Activated naive CD4-positive, alpha-beta T cell treated with anti-CD3 and anti-CD28 coated beads, Interleukin-2, amount 50 U/mL, for 16 hours (primary cell): ENCODE results near the gene TKFC.

ENCODE experiments used
- DNase-seq: peaks from one replicate; pipeline ENCODE4 v3.0.0-alpha.2; 2020

Gene TKFC

DNA sequence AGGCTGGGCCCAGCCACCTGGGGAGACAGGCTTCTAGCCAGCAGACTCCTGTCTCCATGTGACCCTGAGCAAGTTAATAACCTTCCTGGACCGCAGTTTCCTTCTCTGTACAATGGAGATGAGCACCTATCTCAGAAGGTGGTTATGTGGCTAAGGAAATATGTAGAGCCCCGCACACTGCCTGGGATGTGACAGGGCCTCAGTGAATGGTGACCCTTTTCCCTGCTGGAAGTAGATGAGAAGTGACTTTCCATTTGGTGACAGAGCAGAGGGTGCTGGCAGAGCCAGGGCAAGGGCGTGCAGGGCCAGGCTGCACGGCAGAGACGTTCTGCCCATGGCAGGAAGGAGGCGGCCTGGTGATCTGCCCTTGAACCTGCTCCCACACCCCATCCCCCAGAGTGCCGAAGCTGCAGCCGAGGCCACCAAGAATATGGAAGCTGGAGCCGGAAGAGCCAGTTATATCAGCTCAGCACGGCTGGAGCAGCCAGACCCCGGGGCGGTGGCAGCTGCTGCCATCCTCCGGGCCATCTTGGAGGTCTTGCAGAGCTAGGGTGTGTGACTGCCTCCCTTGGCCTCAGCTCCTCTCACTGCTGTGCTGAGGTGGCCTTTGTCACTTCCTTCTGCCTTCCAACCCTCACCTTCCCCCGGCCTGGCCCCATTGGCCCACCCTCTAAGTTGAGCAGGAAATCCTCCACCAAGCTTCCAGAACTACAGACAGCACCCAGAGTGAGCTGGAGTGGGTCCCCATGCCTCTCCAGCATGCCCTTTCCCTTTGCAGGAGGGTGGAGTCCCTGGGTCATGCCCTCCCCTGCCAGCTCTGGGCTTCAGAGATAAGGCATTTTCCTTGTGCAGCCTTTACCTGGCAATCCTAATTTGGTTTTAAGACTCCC lies 13.2 kb downstream of the TKFC start:
- no peak for DNase-seq

DNA sequence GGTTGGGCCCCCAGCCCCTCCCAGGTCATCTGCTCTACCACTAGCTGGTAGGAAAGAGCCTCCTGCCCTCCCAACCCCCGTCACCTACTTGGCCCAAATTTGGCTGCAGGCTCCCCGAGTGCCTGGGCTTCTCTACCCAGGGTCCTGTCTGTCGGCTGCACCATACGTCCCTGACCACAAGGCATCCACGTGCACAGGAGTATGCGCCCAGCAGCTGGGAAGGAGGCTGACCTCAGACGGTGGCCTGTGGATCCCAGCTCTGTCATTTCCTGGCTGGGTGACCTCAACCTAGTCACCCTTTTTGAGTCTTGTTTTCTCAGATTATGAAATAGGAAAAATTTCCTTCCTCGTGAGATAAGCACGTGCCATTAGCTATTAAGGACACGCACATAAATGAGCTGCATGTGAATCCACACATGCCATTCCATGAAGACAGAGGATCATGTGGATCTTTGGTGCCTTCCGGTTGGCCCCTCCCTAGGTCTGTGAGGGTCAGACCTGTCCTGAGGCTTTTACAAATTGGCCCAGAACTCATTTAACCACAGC lies 15.0 kb downstream of the TKFC start:
- DNase-seq, result no peak

DNA sequence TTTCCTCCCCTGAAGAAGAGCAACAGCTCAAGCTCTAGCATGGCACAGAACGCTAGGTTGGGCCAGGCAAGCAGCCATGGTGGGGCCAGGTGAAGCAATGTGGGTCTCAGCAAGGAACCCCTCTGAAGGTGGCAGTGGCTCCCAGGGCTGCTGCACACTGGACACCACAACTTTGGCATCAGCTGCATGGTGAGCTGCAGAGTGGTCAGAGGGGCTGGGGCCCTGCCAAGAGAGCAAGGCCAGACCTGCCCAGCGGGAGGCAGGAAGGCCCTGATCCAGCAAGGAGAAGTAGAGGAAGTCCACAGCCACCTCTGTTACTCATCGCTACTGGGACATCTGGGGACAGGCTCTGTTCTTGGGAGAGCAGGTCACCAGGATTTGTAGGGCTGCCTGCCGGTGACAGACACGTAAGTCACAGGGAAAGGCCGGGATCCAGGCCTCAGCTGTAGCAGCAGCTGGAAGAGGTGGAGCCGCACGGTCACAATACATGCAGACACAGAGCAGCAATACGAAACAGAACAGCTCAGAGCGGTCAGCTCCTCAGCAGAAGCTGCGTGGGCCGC lies 16.2 kb downstream of the TKFC start:
- DNase-seq, result no peak

DNA sequence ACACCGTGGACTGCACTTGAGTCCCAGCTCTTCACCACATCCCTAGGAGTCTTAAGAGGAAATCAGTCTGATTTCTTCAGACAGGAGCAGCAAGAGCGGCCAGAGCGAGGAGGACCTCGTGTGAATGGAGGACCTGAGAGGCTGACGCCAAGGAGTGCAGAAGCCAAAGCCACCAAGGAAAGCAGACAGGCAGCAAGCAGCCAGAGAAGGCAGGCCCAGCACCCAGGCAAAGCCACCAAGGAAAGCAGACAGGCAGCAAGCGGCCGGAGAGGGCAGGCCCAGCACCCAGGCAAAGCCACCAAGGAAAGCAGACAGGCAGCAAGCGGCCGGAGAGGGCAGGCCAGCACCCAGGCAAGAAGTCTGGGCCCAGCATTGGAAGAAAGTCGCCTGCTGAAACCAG lies 16.9 kb downstream of the TKFC start:
- no peak for DNase-seq

DNA sequence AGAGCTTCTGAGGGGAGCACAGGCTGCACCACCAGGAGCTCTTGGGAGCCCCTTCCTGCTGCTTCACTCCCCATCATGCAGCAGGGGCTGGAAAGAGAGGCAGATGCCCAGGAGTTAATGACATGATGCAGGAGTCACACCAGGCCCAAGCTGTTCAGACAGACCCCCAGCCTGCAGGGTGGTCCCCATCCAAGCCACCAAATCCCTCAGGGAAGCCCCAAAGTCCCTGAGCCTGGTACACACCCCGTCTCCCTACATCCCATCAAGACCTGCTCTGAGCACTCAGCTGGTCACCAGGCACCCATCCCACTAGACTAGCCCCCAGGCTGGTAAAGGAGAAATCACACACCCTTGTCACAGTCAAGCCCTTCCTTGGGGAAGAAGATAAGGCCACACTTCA lies 17.3 kb downstream of the TKFC start:
- no peak for DNase-seq

DNA sequence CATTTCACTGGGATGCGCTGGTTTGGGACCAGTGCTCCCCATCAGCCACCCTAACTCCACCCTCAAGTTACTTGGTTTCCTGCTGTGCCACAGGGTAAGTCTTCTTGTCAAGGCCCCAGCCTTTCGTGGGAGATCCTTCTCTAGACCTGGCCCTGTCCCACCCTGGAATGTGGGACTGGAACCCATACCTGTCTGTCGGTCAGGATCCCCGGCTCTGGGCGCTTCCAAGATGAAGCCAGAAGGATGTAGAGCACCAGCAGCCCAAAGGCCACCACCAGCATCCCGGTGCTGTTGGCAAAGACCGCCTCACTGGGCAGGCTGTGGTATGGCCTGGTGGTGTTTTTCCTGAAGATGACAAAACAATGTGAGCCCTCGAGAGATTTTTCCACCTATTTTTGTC lies 17.8 kb downstream of the TKFC start:
- no peak for DNase-seq

DNA sequence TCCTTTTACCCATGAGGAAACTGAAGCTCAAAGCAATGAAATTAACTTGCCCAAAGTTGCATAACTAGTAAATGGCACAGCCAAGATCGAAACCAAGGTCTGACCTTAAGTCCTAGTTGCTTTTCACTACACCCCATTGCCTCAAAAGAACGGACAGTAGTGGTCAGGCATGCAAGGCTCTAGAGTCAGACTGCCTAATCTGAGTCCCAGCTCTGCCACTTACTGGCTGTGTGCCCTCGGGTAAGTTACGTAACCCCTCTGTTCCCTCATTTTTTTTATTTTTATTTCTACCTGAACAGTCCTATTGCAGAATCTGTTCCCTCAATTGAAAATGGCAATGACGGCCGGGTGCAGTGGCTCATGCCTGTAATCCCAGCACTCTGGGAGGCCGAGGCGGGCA lies 19.0 kb downstream of the TKFC start:
- DNase-seq, result no peak

DNA sequence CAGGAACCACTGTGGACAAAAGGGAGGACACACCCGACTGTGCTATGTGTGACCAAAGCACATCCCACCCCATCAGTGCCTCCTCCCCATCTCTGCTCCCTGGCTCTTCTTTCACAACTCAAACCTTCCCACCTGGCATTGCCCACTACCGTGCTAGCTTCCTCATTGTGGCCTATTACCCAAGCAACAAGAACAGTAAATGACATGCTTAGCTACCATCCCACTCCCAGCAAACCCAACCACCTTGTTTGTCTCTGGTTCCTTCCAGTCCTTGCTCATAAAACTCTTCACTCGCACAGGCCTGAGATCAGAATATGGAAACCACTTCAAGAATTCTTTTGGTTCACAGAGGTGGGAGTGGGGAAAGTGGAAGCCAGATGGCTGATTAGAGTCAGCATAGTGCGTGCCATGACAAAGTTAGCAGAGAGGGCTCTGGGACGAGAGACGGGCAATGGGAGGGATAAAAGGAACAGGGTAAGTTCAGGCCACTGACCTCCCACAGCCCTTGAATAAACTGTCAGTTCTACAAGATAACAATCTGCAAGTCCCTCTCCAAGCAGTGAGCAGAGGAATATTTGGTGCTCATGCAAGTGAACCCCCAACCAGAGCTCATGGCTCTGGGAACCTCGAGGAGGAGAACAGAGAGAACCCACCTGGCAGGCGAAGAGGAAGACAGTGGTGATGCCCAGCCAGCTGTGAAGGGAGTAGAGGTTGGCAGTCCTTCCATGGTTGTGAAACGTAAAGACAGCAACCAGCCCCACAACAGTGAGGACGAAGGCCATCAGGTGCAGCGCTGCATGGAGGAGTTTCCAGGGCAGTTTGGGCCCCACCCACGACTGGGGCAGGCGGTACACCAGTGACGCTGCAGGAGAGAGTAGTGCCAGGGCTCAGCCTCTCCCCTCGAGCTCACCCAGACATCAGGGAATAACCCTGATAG lies 20.4 kb downstream of the TKFC start:
- DNase-seq, result no peak

DNA sequence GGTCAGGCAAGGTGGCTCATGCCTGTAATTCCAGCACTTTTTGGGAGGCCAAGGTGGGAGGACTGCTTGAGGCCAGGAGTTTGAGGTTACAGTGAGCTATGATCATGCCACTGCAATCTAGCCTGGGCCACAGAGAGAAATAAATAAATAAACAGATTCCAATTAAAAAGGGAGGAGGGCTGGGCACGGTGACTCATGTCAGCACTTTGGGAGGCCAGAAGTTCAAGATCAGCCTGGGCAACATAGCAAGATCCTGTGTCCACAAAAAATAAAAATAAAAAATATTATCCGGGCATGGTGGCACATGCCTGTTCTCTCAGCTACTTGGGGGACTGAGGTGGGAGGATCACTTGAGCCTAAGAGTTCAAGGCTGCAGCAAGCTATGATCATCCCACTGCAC lies 21.2 kb downstream of the TKFC start:
- no peak for DNase-seq

DNA sequence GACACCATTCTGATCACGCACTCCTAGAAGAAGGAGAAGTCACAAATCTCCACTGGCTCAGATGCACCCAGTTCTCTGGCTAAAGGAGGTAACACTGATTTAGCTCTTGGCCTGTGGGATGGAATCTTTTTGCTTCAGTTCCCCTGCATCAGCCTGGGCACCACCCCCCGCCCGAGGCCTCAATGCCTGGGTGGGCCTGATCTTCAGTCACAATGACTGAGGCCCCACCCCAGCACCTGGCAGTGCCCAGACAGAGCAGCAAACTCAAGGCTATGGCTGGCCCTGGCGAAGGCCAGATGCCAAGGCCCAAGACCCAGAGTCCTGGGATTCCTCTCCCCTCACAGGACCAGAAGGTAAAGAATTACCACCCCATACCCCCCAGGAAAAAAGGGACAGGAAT lies 23.7 kb downstream of the TKFC start:
- no peak for DNase-seq

DNA sequence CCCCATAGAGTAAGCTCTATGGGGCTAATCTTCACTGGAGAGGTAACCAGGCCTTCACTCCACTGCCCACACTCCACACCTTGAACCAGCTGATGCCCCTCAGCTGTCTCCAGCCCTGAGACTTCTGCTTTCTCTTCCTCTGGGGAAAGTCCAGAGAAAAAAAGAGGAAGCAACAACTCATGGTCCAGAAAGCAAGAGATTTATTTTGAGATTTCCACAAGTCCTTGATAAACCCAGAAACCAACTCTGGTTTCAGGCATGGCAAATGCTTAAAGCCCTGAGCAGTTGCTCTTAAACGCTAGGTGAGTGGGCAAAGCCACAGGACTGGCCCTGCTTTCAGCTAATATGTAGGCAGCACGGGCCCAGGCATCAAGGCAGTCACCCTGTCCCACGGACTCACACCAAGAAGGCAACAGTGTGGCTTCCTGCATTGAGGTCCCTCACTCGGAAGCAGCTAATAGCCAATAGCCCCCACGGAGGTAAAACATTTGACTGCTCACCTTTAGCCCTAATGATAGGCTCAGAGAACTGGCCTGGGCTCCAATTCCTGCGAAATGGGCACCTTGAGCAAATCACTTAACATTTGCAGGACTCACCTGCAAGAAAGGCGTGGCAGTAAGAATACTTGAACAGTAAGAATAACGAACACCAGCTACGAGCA lies 24.3 kb downstream of the TKFC start:
- DNase-seq, result no peak

DNA sequence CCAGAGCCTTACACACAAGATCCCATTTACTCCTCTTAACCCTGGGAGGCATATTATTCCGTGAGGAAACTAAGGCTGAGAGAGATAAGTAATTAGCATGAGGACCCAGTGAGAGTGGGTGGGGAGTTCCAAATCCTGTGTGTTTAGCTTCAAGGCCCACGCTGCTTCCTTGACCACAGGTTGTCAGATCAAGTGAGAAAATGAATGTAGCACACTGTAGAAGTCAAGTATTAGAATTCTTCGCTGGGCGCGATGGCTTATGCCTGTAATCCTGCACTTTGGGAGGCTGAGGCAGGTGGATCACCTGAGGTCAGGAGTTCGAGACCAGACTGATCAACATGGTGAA lies 24.8 kb downstream of the TKFC start:
- DNase-seq, result no peak

DNA sequence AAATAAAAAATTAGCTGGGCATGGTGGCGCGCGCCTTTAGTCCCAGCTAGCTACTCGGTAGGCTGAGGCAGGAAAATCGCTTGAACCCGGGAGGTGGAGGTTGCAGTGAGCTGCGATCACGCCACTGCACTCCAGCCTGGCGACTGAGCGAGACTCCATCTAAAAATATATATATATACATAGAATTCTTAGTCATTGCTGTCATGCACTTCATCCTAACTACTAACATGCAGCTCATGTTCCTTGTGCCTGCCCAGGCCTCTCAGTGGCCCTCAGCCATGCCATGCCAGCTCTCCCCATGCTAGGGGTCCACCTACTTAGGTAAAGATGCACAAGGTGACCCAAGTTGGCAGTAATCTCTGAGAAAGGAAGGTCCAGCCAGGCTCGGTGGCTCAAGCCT lies 25.5 kb downstream of the TKFC start:
- no peak for DNase-seq

DNA sequence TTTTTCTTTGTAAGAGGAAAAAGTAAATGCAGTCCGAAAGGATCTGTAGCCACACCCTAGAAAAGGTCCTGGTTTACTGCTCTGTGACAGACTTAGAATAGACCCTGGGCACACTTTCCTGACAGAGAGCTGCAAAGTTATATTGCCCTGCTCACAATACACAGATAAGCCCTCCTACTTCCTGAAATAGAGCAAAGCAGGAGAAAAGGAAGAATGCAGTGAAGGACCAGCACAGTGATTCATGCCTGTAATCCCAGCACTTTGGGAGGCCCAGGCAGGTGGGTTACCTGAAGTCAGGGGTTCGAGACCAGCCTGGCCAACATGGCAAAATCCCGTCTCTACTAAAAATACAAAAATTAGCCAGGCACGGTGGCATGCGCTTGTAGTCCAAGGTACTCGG lies 26.5 kb downstream of the TKFC start:
- DNase-seq, result no peak

DNA sequence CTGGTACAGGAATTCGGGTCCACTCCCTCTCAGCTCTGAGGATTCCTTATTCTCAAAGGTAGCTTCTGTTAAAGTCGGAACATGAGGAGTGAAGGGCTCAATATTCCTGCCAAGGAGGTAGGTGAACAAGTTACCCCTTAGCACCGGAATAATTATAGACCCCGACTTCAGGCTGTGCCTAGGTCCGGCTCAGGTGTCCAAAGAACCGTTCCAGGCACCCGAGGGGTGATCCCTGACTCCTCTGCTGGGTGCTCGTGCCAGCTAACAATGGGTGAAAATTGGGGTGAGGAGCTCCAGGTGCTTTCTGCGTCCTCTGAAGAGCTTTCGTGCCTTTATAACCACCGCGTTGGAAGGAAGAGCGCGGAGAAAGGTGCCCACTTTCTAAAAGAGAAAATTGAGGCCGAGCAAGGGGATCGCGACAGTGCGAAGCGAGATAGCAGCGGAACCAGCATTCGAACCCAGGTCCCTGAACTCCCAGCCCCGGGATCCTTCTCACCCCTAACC lies 28.3 kb downstream of the TKFC start:
- DNase-seq, result no peak

DNA sequence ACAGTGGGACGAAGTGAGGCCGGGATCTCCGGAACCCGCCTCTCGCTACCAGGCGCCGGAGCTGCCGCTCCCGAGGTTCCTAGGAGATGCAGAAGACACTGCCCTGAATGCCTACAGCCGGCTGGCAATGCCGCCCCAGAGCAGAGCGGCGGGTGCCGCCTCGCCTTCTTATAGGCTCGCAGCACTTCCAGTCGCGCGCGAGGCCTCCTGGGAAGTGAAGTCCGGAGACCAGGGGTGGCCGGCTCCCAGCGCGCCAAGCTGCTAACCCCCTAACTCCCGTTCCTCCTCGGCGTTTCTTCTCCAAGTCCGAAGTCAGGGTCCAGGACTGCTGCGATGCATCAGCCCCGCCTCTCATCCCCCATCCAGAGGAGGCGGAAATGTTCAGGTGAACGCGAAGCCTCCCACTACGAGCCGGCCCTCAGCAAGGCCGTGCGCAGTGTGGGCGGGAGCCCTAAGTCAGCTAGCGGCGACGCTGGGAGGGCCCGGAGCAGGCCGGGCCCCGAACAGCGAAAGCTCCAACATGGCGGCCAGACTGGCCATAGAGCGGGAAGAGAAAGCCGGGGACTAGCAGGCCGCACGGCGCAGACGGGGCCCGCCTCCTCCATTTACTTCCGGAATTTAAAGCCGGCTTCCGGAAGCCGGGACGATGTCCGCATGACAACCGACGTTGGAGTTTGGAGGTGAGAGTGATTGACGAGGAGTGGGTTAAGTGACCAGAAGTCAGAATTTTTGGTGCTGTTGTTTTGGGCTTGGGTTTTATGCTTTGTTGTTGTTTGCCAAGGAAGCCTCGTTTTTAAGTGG lies 28.9 kb downstream of the TKFC start, which contains the start of the genes CYB561A3 and TMEM138:
TSS of gene CYB561A3 (minus strand) at position 142 of the 801 bp plus-strand sequence. CDS start 5,169 bp downstream, outside the sequence.
TSS of gene TMEM138 (plus strand) at position 634 of the 801 bp plus-strand sequence. CDS start 2,017 bp downstream, outside the sequence.
- DNase-seq, result peak; percentile 90

DNA sequence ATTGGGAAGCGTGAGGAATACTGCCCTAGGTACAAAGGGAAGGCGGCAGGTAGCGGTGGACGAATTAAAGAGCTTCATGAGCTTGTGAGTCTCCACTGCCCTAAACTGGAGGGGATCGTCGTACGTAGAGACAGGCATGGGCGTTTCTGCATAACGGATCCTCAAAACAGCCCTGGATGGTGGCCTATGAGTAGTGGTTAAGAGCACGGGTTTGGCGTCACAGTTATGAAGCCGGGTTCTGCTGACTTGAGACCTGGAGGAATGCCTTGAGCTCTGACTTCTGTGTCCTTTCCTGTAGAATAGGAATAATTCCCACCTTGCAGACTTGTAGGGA lies 29.5 kb downstream of the TKFC start:
- DNase-seq, result peak; percentile 32

DNA sequence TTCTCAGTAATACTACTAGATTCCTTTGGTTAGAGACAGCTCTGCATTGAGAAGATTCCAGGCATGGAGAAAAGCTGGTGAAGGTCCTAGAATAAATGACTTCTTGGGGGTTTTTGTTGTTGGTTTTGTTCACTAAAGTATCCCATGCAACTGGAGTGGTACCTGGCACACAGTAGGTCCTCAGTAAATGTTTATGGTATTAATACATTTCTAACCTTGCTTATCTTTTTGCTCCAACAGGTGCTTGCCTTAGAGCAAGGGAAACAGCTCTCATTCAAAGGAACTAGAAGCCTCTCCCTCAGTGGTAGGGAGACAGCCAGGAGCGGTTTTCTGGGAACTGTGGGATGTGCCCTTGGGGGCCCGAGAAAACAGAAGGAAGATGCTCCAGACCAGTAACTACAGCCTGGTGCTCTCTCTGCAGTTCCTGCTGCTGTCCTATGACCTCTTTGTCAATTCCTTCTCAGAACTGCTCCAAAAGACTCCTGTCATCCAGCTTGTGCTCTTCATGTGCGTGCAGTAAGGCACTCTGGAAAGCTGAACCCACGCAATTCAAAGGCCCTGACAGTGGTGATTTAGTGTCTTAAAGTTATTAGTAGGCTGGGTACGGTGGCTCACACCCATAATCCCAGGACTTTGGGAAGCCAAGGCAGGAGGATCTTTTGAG lies 31.1 kb downstream of the TKFC start:
- DNase-seq, result no peak

DNA sequence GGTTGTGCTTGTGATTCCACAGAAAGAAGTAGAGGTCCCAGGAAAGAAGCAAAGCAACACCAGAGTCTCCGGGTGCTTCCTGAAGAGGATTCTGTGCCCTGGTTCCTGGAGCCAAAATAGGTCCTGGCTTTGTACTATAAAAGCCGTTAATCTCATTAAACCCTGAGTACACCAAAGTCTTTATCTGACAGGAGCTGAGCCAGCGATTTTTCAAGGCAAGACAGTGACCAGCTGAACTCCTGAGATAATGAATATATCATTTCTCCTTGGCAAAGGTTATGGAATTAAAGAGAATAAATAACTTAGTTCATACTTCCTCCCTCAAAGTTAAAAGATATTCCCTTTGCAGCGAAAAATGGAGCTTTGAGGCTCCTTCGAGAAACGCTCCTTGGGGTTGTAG lies 34.4 kb downstream of the TKFC start:
- DNase-seq, result no peak

DNA sequence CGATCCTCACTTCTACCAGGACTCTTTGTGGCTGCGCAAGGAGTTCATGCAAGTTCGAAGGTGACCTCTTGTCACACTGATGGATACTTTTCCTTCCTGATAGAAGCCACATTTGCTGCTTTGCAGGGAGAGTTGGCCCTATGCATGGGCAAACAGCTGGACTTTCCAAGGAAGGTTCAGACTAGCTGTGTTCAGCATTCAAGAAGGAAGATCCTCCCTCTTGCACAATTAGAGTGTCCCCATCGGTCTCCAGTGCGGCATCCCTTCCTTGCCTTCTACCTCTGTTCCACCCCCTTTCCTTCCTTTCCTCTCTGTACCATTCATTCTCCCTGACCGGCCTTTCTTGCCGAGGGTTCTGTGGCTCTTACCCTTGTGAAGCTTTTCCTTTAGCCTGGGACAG lies 35.6 kb downstream of the TKFC start:
- no peak for DNase-seq
